Stimulated activated CD8-positive, alpha-beta memory T cell treated with anti-CD3 and anti-CD28 coated beads, Interleukin-2, amount 100 ng/mL, for 1 hour (primary cell): ENCODE measurements around the gene RSRC1.
"Not testable (repeated sequence)": the region's sequence is repeated elsewhere in the genome, so short reads cannot be mapped to it uniquely, and the experiment has no call there.

Experiments used
- DNase-seq, 2 donors: peaks; one replicate each; pipeline ENCODE4 v3.0.0-alpha.2; 2020; ENCODE audit warnings: low read depth in 2 of 2

RSRC1 gene

DNA sequence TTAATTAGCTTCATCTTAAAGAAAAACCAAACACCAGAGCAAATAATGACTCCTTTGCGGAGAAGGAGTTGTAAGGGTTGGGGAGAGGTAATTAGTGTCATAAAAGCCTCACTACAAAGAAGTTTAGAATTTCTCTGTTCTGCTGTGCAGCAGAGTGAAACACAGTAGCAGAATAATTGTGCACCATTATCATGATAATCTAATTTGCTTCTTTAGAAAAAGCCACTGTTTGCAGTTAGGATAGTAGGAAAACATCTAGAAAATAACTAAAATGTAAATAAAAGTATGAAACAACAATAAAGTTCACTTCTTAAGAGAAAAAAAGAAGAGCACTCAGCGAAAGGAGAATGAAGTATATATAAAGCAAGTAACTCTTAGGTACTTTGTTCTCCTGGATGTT lies 9.2 kb upstream of the RSRC1 start:
- no peak for DNase-seq

DNA sequence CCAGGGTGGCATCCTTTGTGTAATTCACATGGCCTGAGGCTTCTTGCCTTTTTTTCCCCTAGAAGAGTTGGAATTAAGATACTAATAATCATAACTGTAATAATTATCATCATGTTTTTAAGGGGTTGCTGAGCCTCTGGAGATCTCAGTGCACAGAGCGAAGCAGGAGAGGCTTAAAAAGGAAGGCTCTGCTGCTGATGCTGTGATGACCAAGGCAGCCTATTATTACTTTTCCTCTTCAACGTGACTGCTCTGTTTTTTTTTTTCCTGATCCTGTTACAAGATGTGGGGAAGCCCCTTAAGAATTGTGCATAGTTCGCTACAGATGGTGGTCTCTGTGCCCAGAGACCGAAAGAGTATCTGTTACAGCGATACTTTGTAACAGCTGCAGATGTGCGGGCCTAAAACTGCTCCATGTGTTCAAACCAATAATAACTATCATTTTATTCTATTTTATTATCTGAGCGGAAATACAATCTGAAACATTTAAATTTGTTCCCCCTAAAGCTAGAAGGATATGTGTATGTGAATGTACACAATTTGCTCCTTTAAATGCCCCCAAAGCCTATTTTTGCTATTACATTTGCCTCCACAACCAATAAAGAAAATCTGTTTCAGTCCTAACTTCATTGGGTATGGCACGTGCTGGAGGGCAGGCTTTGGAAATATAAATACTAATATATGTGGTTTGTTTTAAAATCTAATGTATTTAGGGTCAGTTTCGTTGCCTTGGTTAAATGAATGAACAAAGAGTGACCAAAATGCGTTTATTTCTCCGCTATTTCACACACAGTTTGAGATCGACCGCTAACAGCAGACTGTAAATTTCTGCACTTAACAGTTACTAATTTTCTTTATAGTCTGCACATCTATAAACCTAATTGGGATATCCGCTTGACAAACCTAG lies 8.3 kb upstream of the RSRC1 start:
- DNase-seq = no peak

DNA sequence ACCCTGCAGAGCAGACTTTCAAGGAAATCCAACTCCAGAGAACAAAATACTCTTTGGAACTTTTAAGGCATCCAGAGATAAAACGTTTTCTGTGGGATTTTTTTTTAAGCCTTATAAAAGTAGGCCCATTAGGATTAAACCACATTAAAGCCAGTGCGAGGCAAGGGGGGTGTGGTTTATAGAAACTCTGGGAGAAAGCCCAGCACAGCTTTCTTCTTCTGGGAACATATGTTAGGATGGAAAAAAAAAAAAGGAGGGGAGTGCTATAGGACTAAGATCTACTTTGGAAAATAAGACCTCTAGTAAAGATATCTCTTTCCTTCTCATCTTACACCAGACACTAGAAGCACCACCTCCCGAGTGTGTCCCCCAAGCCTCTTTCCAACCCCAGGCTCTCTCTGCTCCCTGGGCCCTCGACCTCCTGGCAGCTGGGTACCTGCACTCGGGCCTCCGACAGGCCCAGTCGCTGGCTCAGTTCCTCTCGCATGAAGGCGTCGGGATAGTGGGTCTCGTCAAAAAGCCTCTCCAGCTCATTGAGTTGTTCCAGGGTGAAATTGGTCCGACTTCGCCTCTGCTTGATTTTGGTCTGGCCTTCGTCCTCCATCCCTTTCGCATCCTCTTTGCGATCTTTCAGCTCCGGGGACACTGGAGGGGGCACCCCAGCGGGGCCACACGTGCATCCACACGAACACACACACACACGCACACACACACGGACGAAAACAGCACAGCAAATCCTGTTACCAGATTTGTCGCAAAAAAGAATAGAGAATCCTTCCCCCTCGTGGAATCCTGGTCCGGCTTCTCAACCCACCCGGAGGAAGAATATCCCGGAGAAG lies 7.4 kb upstream of the RSRC1 start:
- no peak for DNase-seq

DNA sequence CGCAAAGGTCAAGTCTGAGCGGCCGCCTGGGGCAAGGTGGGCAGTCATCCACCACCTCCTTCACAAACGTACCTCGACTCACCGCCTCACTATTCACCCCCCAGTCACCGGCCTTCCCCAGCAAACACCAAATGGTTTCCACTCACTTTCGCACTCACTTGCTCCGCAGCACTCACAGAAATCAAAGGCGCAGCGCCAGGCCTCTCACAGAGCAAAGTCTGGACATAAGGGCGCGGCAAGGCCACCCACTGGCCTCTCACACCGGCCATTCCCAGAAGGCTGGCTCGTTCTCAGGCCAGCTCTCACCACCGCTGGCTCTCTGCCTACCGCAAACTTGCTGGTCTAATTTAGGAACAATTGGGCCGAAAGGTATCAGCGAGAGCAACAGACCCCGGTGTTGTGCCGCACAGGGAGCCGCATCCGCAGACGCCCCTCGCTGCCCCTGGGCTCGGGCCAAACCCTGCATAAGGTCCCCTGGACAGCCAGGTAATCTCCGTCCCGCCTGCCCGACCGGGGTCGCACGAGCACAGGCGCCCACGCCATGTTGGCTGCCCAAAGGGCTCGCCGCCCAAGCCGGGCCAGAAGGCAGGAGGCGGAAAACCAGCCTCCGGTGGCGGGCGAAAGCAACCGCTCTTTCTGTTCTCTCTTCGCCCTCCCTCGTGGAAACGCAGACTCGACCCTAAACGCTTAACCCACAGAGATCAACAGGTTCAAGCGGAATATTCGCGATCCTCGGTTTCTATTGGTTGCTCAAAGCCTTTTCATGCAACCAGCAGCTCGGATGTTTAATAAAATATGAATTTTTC lies 6.6 kb upstream of the RSRC1 start:
- DNase-seq = no peak

DNA sequence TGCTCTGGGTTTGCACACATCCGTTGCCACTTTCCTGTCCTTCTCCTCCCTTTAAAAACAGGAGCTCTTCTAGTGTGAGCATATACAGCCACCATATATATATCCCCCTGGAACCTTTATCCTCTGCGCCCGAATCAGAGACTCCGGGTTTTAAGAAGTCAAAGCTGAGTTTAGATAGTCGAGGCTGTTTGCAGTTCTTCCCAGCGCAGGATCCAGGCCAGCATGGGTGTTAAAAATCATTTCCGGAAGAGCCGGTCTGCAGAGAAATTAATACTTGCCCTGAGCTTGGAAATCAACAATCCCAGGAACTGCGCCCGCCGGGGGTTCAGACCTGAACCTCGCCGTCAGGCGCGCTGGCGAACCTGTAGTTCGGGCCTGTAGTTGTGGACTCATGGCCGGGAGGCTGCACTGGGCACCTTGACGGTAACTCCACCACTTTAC lies 6.0 kb upstream of the RSRC1 start:
- DNase-seq = no peak

DNA sequence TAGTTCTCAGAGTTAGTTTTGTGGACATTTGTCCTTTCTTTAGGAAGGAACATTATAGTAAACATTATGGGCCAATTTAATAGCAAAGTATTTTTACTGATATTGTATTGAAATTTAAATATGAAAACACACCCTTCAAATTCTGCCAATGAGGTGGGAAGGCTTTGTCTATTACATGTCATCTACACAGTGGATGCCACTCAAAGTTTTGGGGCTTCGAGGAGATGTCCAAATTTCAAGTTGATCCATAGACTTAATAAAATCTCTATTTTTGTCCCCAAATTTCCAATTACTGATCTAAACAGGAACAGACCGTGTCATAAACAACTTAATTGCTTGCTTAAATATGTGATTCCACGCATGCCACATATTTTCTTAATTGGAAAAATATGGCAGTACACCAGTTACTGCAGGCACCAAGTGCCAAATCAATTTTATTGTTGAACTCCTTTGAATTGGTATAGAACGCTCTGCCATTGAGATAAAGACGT lies 5.4 kb upstream of the RSRC1 start:
- no peak for DNase-seq

DNA sequence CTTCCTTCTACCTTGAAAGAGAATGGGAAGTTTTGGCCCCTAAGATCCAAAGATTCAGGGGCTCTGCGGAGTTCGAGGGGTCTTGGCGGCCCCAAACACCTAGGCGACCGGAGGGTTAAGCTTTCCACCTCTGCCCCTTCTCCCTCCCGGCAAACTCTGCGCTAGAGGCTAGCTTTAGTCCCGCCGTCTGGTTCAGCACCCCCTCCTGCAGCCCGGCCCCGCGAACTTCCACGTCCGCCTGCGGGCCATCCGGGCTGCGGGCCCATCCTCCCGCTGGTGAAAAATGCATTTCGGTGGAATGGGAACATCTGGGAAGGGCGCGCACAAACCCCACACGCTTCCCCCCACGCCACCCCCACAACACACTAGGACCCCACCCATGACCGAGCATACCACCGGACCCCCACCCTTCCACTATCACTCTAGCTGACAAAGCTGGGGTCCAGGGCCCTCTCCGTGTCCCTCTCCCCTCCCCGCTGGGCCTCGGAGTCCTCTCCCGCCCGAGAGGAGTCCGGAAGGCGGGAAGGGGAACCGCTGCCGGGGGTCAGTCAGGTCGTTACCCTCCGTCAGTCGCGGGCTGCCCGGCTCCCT lies 4.7 kb upstream of the RSRC1 start:
- DNase-seq = no peak

DNA sequence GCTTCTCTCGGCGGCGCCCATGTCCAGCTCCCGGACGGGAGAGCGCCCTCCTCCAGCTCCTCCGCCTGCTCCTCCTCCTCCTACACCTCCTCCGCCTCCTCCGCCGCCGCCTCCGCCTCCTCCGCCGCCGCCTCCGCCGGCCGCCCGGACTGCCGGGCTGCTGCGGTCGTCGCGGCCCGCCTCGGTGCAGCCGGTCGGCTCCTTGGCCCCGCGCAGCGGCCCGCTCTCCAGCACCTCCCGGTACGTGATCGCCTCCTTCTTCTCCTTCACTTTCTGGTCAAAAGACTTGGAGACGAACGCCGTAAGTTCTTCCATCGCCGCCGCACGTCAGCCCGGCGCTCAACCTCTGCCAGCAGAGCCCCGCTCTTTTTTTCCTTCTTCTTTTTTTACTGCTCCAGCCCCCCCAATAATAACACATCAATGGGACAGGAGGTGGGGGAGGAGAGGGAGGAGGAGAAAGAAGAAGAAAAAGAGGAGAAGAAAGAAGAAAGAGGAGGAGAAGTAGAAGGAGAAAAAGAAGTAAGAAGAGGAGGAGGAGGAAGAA lies 4.1 kb upstream of the RSRC1 start:
- DNase-seq = no peak

DNA sequence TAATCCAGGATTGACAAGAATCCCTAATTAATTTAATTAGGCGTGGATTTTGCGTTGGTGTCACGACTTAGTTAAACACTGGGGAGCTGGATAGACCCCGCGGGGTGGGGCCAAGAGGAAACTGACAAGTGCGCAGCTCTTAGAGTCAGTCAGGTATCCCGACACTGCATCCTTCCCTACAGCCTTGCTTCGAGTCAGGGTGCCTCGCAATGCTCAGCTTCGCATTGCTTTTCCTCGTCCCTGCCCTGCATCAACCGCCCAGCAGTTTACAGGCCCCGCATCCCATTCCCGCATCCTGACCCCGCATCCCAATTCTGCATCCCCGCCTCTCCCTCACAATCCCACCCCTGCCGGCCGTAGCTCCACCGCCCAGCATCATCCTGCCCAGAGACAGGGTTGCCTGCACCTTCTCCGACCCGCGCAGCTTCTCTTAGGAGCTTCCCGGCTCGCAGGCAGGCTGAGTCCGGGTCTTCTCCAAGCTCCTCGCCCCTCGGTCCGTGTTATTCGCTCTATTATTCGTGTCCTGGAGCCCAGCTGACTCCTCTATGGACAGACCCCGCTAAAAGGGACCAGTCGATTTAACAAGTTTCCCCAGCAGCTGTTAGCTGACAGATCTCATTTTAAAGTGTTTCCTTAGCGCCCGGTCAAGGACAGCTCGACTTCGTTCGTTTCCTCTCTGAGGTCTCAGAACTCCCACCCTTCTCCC lies 3.0 kb upstream of the RSRC1 start:
- no peak for DNase-seq

DNA sequence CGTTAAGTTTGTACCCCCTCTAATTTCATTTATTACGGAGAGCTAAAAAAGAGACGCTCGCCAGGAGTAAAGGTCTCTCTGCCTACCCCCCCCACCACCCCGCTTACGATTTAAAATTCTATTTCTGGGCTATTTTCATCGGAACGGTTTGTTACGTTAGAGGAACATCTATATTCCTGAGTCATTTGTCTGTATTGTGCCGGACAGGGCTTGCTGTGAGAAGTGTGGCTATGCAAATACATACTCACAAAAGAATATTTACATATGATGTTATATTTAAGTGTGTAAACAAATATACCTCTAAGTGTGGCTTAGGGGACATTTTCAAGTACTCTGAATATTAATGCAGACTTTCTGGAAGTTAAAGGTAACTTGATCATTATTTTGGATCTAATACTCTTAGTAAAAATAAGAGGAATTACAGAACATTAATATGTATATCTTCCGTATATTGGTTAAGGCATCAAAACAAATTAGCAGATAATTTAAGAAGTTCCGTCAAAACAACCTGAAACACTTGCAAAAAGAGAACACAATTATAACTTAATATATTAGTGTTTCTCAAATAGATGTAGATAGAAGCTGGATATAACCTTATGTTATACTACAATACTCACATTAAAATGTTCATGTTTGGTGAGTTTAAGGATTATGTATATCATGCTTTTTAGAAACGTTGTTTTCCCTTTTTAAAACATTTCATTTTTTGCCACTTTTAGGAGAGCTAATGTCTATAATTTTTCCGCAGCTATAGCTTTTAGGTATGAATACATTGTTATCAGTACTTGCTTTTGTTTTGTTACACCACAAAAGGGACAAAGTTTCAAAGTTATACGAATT lies 2.1 kb upstream of the RSRC1 start:
- DNase-seq = no peak

DNA sequence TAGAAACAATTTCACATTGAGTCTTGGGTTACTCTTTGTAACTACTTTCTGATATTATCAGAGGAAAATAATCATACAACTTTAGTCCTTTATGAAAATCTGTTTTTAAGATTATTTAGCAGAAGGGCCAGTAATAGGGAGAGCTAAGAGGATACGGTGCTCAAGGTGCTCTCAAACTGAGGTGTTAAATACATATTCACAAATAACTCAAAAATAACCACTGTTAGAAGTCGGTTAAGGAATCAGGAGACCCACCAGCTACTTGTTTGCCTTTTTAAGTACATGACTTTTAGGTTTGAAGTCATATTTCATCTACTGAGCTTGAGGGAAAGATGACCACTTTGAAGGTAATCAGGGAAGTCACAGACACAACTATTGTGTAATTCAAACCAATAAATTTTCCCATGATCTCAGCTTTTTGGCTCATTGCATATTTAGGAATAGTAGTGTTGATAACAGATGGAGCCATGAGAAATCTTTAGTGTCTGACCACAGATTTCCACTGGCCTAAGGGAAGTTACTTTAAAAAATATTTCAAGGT lies 1.4 kb upstream of the RSRC1 start:
- DNase-seq = no peak

DNA sequence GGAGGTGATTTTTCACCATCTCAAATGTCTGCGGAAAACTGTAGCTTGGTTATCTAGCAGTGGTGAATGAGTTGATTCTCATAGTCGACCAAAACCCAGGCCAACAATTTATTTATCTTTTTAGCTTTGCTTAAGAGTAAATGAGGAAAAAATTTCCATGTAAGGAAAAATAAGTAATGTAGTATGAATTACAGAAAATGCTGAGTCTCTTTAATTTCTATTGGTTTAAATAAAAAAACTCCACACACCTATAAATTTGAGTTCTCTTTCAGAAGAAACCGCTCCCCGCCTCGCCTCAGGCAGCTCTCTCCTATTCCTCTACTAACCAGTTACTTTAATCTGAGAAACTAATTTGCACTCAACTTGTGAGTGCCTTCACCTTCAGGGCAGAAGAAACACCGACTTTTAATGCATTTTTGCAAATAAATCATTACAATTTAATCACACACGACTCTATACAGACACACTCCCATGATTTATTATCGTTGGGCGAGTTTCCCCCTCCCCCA lies 540 bp upstream of the RSRC1 start:
- DNase-seq = no peak

DNA sequence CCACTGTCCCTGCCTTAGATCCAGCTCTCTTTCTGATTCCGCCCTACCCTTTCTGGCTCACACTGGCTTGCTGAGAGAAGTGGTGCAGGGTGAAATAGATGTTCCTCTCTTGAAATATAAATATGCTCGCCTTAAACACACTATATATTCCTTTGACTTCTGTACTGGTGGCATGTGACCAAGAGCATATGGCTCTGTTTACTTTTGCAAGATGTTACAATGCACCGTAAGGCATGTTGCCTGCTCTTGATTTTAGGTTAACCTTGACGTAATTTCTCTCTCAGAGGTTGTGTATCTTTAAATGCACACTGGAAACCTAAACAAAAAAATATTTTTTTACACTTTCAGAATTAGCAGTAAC lies 749 bp downstream of the RSRC1 start:
- no peak for DNase-seq

DNA sequence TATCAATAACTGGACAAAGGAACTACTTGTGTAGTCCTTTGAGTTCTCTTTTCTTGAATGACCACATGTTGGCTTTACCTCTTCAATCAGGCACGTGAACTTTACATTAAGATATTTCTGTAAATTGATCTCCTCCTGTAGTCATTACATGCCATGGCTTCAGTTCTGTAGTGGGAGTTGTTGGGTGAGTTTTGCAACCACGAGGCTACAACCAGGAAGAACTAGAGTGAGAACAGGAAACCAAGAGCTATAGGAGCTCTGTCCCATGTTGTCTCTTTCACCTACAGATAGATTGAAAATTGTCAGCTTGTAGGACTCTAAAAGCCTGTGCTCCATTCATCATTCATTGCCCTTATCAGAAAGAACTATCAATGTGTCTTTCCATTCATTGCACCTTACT lies 2.0 kb downstream of the RSRC1 start:
- no peak for DNase-seq

DNA sequence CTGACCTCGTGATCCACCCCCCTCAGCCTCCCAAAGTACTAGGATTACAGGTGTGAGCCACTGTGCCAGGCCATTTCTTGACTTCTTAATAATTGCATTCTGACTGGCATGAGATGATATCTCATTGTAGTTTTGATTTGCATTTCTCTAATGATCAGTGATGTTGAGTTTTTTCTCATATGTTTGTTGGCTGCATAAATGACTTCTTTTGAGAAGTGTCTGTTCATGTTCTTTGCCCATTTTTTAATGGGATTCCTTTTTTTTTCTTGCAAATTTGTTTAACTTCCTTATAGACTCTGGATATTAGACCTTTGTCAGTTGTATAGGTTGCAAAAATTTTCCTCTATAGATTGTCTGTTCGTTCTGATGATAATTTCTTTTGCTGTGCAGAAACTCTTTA lies 3.7 kb downstream of the RSRC1 start:
- DNase-seq = not testable (repeated sequence)

DNA sequence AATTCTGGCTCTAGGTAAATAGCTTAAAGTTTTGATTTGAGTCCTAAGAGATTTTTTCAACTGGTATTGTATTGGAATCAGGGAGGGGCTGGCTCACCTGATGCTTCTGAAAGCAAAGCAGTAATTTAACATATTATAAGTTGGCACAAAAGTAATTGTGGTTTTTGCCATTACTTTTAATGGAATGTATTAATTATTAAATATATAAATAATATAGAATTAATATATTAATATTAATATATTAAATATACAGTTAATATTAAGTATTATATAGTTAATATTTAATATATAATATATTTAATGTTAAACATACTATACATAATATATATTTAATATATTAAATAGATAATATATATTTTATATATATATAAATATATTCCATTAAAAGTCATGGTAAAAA lies 10.4 kb downstream of the RSRC1 start:
- no peak for DNase-seq

DNA sequence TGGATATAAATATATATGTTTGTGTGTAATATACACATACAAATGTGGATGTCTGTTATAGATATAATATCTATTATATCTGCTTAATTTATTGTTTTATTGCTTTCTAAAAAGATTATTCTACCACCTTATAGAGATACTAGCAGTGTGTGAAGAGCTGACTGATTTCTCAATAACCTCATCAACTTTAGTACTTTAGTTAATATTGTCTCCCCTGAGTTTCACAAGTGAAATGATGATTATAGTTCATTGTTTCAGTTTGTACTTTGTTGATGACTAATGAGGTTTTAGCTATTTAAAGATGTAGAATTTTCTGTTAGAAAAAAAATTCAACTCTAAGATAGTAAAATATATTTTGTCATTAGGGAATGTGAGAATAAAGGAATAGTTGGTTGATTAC lies 11.4 kb downstream of the RSRC1 start:
- no peak for DNase-seq

DNA sequence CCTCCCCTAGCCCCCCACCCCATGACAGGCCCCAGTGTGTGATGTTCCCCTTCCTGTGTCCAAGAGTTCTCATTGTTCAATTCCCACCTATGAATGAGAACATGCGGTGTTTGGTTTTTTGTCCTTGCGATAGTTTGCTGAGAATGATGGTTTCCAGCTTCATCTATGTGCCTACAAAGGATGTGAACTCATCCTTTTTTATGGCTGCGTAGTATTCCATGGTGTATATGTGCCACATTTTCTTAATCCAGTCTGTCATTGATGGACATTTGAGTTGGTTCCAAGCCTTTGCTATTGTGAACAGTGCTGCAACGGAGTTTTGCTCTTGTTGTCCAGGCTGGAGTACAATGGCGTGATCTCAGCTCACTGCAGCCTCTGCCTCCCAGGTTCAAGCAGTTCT lies 12.8 kb downstream of the RSRC1 start:
- DNase-seq = not testable (repeated sequence)
